B cell (primary cell): ENCODE results near the gene MCTP1. TPM values are rescaled to one million over a fixed set of nuclear protein-coding genes. Genes with fewer than 3 reads are reported as not detected.

Experiments used
- ATAC-seq: fragments of 200-7000 bp; cut with Tn5 transposase; one replicate; pipeline ENCODE4 v1.10.0; 2021; ENCODE audit warnings: low read depth, mild to moderate bottlenecking, moderate number of reproducible peaks, moderate library complexity
- CTCF ChIA-PET: fragments of 350-600 bp; sonication (Branson Sonifier 250); formaldehyde crosslinking; loops from one replicate; lab custom pipeline; 2021; ENCODE audit warnings: antibody characterized with exemption, inconsistent platforms; lab: Charles Lee
- POLR2A ChIA-PET: fragments of 350-600 bp; sonication (Branson Sonifier 250); formaldehyde crosslinking; loops from one replicate; lab custom pipeline; 2021; ENCODE audit warnings: antibody characterized with exemption; lab: Charles Lee
- DNase-seq: peaks from one replicate; pipeline ENCODE4 v3.0.0; 2013
- H2AFZ ChIP-seq: 2 replicates; pipeline ENCODE4 v1.6.1; 2012; ENCODE audit warnings: mild to moderate bottlenecking, low read depth, low read length; ENCODE audit not compliant: insufficient read depth, poor library complexity, severe bottlenecking
- H3K27ac ChIP-seq, 2 donors: 1 replicate in 1 of 2; 2 replicates in 1 of 2; pipeline ENCODE4 v1.5.1; 2012 to 2013; ENCODE audit warnings: low read length in 2 of 2, mild to moderate bottlenecking in 2 of 2, moderate library complexity in 1 of 2
- H3K27me3 ChIP-seq, 4 experiments: fragments of 200-600 bp in 1 of 4; sonication (generic) in 1 of 4; replicated peaks in 1 of 4; 1 replicate in 2 of 4; 2 replicates in 2 of 4; pipeline versions ENCODE4 v1.6.1 to v1.7.0; 2013 to 2016; ENCODE audit warnings: low read length in 3 of 4, mild to moderate bottlenecking in 2 of 4, mixed read lengths in 1 of 4, moderate library complexity in 1 of 4; ENCODE audit not compliant: insufficient read depth in 4 of 4, control insufficient read depth in 3 of 4; ENCODE audit errors: control extremely low read depth in 1 of 4
- H3K36me3 ChIP-seq, 2 experiments: replicated peaks in 1 of 2; 1 replicate in 1 of 2; 2 replicates in 1 of 2; pipeline versions ENCODE4 v1.6.1 to v1.7.1; 2013; ENCODE audit warnings: low read length in 1 of 2; ENCODE audit not compliant: insufficient read depth in 2 of 2, control insufficient read depth in 1 of 2; ENCODE audit errors: control extremely low read depth in 1 of 2, extremely low read depth in 1 of 2
- H3K4me1 ChIP-seq, 2 donors: fragments of 200-600 bp in 1 of 2; sonication (generic) in 1 of 2; 1 replicate in 1 of 2; 2 replicates in 1 of 2; pipeline versions ENCODE4 v1.5.1 to v1.6.1; 2013 to 2017; ENCODE audit warnings: low read length in 2 of 2; ENCODE audit not compliant: control insufficient read depth in 2 of 2, insufficient read depth in 2 of 2
- H3K4me2 ChIP-seq: replicated peaks from 2 replicates; pipeline ENCODE3; 2012; ENCODE audit warnings: mild to moderate bottlenecking, low read depth, low read length; ENCODE audit not compliant: poor library complexity, severe bottlenecking
- H3K4me3 ChIP-seq, 5 experiments: fragments of 200-600 bp in 1 of 5; sonication (generic) in 1 of 5; 1 replicate in 3 of 5; 2 replicates in 2 of 5; pipeline versions ENCODE4 v1.5.1 to v1.7.0; 2011 to 2016; ENCODE audit warnings: low read length in 4 of 5, mild to moderate bottlenecking in 4 of 5, low read depth in 2 of 5, control low read depth in 1 of 5, moderate library complexity in 1 of 5; ENCODE audit not compliant: insufficient read depth in 1 of 5; ENCODE audit errors: control extremely low read depth in 1 of 5, extremely low read depth in 1 of 5
- H3K79me2 ChIP-seq: fragments of 200-600 bp; sonication (generic); one replicate; pipeline ENCODE4 v1.6.0; 2016; ENCODE audit warnings: low read length; ENCODE audit not compliant: control insufficient read depth, insufficient read depth
- H3K9ac ChIP-seq: fragments of 200-600 bp; sonication (generic); 2 replicates; pipeline ENCODE4 v1.6.1; 2017; ENCODE audit warnings: mild to moderate bottlenecking, low read length, moderate library complexity
- H3K9me3 ChIP-seq, 3 donors: one replicate each; pipeline versions ENCODE4 v1.6.1 to v1.7.1; 2013; ENCODE audit warnings: low read length in 2 of 3; ENCODE audit not compliant: control insufficient read depth in 2 of 3, insufficient read depth in 1 of 3; ENCODE audit errors: control extremely low read depth in 1 of 3
- H4K20me1 ChIP-seq: 2 replicates; pipeline ENCODE4 v1.6.0; 2012; ENCODE audit warnings: mild to moderate bottlenecking, low read length; ENCODE audit not compliant: insufficient read depth, control insufficient read depth, poor library complexity, severe bottlenecking
- H3K27ac Mint-ChIP-seq: one replicate; pipeline ENCODE4 v1.8.0; 2021; ENCODE audit warnings: mixed read lengths
- H3K27me3 Mint-ChIP-seq: one replicate; pipeline ENCODE4 v1.8.0; 2021; ENCODE audit warnings: mixed read lengths
- H3K4me1 Mint-ChIP-seq: one replicate; pipeline ENCODE4 v1.8.0; 2021; ENCODE audit warnings: mixed read lengths
- H3K4me3 Mint-ChIP-seq: one replicate; pipeline ENCODE4 v1.8.0; 2021; ENCODE audit warnings: mixed read lengths
- H3K9me3 Mint-ChIP-seq: one replicate; pipeline ENCODE4 v1.8.0; 2022; ENCODE audit warnings: mixed read lengths; ENCODE audit not compliant: insufficient read depth
- CTCF ChIP-seq: fragments of 200-600 bp; IDR thresholded peaks from one replicate; pipeline ENCODE4 v1.8.0; 2022; ENCODE audit warnings: antibody characterized with exemption, mild to moderate bottlenecking
- EZH2 ChIP-seq: IDR thresholded peaks from 2 replicates; pipeline ENCODE4 v1.6.1; 2012; ENCODE audit warnings: borderline replicate concordance, low read depth, mild to moderate bottlenecking, moderate library complexity, low read length; ENCODE audit not compliant: insufficient read depth, poor library complexity, severe bottlenecking
- WGBS: methylation state at CpG from one replicate; pipeline ENCODE4 v1.1.5; 2013; ENCODE audit warnings: missing lambda C conversion rate; ENCODE audit not compliant: insufficient coverage; 5-methylcytosine and 5-hydroxymethylcytosine counted together
- intact Hi-C: fragments of 100-400 bp; cut with micrococcal nuclease; formaldehyde crosslinking; loops from one replicate; pipeline ENCODE4 v1.10.0; 2022
- polyA plus RNA-seq: library from polyadenylated mRNA; depleted of rRNA; stranded (reverse); fragments of >200 nt; gene quantifications from 2 replicates; pipeline ENCODE4 v1.2.3, GENCODE V29; 2012
- total RNA-seq, 2 donors: library from RNA; stranded (reverse); fragments of 120-200 nt in 1 of 2; gene quantifications; 1 replicate in 1 of 2; 2 replicates in 1 of 2; pipeline versions ENCODE4 v1.2.3 to v1.2.4, GENCODE V29; 2013 to 2022

The MCTP1 gene
- total and polyA plus RNA-seq, 2 donors (not counting 1 experiment from before 2014, with no cell fraction given), result 0.42 to 2.5 TPM

- Mint-ChIP-seq H3K27ac (no peak overlapping the region), H3K27me3 (no peaks in the 10 kb centered on the region), H3K4me3 (no peak overlapping the region), H3K4me1 (peaks cover 32% of the 10 kb centered on the region), H3K9me3 (no peaks in the 10 kb centered on the region)
- CTCF ChIA-PET, result interaction anchor here (0.6 to 0.7 kb wide), 2 partner anchors 81 to 276 kb away, joined by 3 to 5 read pairs; no protein-coding TSS in a partner anchor
- no peak overlapping the region for H3K27ac ChIP-seq
- ATAC-seq (no peak), DNase-seq (no peak)
- POLR2A ChIA-PET, result interaction anchor here (0.6 kb wide), 1 partner anchor 212 kb away, joined by 4 read pairs; no protein-coding TSS in a partner anchor
- peaks cover 11 to 19% of the 10 kb centered on the region in 2 donors for H3K4me1 ChIP-seq
- no peak overlapping the region for H3K4me3 ChIP-seq
- H3K36me3 ChIP-seq, result no peaks in the 10 kb centered on the region
- intact Hi-C loops, result loop anchor here (10.0 kb wide), 1 partner anchor 102 kb away; no protein-coding TSS in a partner anchor
- H3K79me2 ChIP-seq, result no peaks in the 10 kb centered on the region
- TF ChIP-seq EZH2, result no peak
- TF ChIP-seq CTCF, result no peak
- H3K27me3 ChIP-seq, result no peaks in the 10 kb centered on the region
- H4K20me1 ChIP-seq, result no peaks in the 10 kb centered on the region
- no peaks in the 10 kb centered on the region for H3K9me3 ChIP-seq
- H2AFZ ChIP-seq, result no peak overlapping the region
- no CpG with 5 or more reads among the region's 4 CpGs for WGBS
- no peak overlapping the region for H3K9ac ChIP-seq
- no peak overlapping the region for H3K4me2 ChIP-seq
These were observed 542.0 kb downstream of the MCTP1 start for GRCh38 chr5:94742852-94743251.

DNA sequence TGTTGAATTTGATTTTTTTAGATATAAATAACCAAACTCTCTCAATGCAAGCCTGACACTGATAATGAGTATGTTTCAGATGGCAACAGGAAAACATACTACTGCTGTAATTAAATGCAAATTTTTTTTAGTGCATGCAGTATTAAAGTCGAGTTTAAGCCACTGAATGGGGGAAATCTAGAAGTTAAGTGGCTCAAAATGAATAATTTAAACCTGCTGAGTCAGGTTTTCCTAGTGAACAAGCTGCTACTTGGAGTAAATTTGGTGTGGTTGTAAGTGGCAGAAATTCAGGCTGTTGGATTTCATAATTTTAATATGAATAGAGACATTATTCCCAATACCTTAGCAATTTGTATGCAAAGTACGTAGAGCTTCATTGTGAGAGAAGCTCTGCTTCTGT is 544.6 kb downstream of the MCTP1 start:
- H4K20me1 ChIP-seq, result no peaks in the 10 kb centered on the region
- H3K4me2 ChIP-seq, result no peak overlapping the region
- H3K27ac ChIP-seq, result no peak overlapping the region
- ChIA-PET POLR2A (no interaction called here), CTCF (interaction anchor here (1.3 to 2.2 kb wide), 3 partner anchors 127 to 222 kb away, joined by 3 to 9 read pairs (median 3); no protein-coding TSS in a partner anchor)
- no peaks in the 10 kb centered on the region for H3K9me3 ChIP-seq
- Mint-ChIP-seq H3K4me1 (peaks cover 7% of the 10 kb centered on the region), H3K27ac (no peak overlapping the region), H3K4me3 (no peak overlapping the region), H3K9me3 (no peaks in the 10 kb centered on the region), H3K27me3 (no peaks in the 10 kb centered on the region)
- intact Hi-C loops, result loop anchor here (10.0 kb wide), 1 partner anchor 105 kb away; no protein-coding TSS in a partner anchor
- H3K27me3 ChIP-seq, result no peaks in the 10 kb centered on the region
- ATAC-seq (no peak), DNase-seq (no peak)
- no peak overlapping the region for H3K4me3 ChIP-seq
- H3K9ac ChIP-seq, result no peak overlapping the region
- H3K4me1 ChIP-seq, result peaks cover 0 to 6% of the 10 kb centered on the region in 2 donors
- no peaks in the 10 kb centered on the region for H3K36me3 ChIP-seq
- no peak overlapping the region for H2AFZ ChIP-seq
- TF ChIP-seq EZH2, result no peak
- TF ChIP-seq CTCF, result no peak
- H3K79me2 ChIP-seq, result no peaks in the 10 kb centered on the region
- WGBS, result no CpG with 5 or more reads among the region's 2 CpGs
